ENCODE measurements around the gene TNFAIP3.
A peak's percentile ranks its signal among the peaks of the same experiment; 100 is the strongest.

The TNFAIP3 gene

DNA sequence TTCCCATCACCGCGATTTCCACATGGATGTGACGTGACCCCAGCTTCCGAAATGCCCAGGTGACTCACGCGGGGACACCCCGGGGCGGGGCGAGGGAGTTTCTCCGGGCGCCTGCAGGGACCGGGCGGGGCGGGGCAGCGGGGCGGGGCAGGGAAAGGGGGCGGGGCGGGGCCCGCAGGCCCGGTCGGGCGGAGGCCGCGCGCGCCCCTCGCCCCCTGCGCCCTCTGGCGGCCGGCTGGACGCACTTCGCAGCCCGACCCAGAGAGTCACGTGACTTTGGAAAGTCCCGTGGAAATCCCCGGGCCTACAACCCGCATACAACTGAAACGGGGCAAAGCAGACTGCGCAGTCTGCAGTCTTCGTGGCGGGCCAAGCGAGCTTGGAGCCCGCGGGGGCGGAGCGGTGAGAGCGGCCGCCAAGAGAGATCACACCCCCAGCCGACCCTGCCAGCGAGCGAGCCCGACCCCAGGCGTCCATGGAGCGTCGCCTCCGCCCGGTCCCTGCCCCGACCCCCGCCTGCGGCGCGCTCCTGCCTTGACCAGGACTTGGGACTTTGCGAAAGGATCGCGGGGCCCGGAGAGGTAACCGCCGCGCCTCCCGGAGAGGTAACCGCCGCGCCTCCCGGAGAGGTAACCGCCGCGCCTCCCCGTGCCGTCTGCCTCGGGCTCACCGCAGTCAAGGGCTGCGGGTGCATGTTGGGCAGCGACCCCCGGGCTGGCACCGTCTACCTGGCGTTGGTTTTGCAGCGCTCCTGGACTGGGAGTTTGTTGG lies at the start of gene TNFAIP3:
TSS of gene TNFAIP3 (plus strand) at position 346 of the 771 bp plus-strand sequence. CDS start 3,969 bp downstream, outside the sequence.
- peak within 1 kb of the TSS; percentile 53 for H3K4me3 ChIP-seq (ENCODE audit: low read depth, low read length)
- TF ChIP-seq, protein P1, sequence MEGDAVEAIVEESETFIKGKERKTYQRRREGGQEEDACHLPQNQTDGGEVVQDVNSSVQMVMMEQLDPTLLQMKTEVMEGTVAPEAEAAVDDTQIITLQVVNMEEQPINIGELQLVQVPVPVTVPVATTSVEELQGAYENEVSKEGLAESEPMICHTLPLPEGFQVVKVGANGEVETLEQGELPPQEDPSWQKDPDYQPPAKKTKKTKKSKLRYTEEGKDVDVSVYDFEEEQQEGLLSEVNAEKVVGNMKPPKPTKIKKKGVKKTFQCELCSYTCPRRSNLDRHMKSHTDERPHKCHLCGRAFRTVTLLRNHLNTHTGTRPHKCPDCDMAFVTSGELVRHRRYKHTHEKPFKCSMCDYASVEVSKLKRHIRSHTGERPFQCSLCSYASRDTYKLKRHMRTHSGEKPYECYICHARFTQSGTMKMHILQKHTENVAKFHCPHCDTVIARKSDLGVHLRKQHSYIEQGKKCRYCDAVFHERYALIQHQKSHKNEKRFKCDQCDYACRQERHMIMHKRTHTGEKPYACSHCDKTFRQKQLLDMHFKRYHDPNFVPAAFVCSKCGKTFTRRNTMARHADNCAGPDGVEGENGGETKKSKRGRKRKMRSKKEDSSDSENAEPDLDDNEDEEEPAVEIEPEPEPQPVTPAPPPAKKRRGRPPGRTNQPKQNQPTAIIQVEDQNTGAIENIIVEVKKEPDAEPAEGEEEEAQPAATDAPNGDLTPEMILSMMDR (IDR thresholded peaks at IDR 0.05; ENCODE audit: borderline replicate concordance, insufficient read depth, low read depth, low read length) = peak; percentile 76

DNA sequence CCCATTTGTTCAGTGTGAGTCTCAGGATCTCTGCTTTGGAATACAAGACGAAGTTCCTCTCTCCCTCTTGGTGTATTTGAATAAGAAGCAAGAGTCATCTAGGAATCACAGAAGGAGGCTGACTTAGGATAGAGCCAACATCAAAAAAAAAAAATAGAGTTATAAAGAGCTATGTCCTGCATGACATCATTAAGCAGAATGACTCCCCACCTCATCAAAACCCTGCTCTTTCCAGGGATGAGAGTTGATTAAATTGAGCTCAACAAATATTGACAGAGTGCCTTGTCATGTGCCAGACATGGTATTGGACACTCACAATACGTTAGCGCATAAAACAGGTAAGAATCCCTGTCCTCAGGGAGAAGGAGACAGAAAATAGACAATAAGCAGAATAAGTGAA lies 48.6 kb upstream of the TNFAIP3 start:
- TF ChIP-seq, protein P1 (IDR thresholded peaks at IDR 0.05; ENCODE audit: borderline replicate concordance, insufficient read depth, low read depth, low read length) = no peak

GRCh38 chr6:137819740-137820139 lies 47.3 kb upstream of the TNFAIP3 start:
- TF ChIP-seq, protein P1 (IDR thresholded peaks at IDR 0.05; ENCODE audit: borderline replicate concordance, insufficient read depth, low read depth, low read length) = no peak
- no peak overlapping the region for H3K4me3 ChIP-seq (ENCODE audit: low read depth, low read length)

More for the DNA sequence above, 48.6 kb upstream of the TNFAIP3 start:
- H3K4me3 ChIP-seq (ENCODE audit: low read depth, low read length) = no peak overlapping the region

DNA sequence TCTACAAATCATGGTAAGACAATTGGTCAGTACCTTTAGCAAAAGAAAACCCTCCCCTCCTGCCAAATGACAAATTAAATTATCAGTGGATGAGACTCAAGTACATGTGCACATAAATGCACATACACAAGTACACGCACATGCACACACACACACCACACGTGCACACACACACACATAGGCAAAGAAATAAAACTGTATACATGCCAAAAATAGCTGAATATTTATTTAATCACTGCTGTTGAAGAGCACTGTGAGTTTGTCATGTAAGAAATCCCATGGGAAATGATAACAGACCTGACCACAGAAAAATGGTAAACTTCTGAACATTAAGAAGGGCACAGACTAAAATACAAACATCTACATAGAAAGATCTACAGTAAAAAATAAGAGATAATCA lies 46.6 kb upstream of the TNFAIP3 start:
- no peak overlapping the region for H3K4me3 ChIP-seq (ENCODE audit: low read depth, low read length)
- TF ChIP-seq, protein P1 (IDR thresholded peaks at IDR 0.05; ENCODE audit: borderline replicate concordance, insufficient read depth, low read depth, low read length) = no peak

- TF ChIP-seq, protein P1 (IDR thresholded peaks at IDR 0.05; ENCODE audit: borderline replicate concordance, insufficient read depth, low read depth, low read length) = no peak
- no peak overlapping the region for H3K4me3 ChIP-seq (ENCODE audit: low read depth, low read length)
Observed at GRCh38 chr6:137820952-137821351, 46.1 kb upstream of the TNFAIP3 start.

GRCh38 chr6:137821491-137821890 lies 45.6 kb upstream of the TNFAIP3 start:
- TF ChIP-seq, protein P1 (IDR thresholded peaks at IDR 0.05; ENCODE audit: borderline replicate concordance, insufficient read depth, low read depth, low read length) = no peak
- no peak overlapping the region for H3K4me3 ChIP-seq (ENCODE audit: low read depth, low read length)
